ENCODE results near the gene TECPR1. TPM values are rescaled to one million over a fixed set of nuclear protein-coding genes. Genes with fewer than 3 reads are reported as not detected.

The TECPR1 gene
- total RNA-seq, 4 donors from 2014 or later = 19.6 to 61.8 (median 26.3) TPM

DNA sequence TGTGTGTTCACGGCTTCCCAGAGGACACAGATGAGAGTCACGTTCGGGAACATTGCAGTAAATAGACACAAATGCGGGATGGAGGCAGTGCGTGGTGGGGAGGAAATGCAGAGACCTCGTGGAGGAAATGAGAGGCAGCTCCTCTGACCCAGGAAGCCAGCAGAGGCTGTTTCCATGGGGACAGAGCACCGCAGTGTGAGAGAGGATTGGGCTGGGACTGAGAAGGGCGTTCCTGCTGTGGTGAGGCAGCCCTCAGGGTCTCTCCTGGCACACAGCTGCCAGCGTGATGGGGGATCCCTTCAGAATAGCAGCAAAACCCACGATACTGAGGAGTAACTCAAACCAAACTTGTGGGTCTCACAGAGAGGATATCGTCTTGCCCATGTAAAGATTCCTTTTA lies 62.5 kb downstream of the TECPR1 start:
- H3K4me3 ChIP-seq (replicated peaks in 1 of 3) = no peak overlapping the region
- intact Hi-C loops (cut with DNase I) = no loop called here
- H3K36me3 ChIP-seq = peaks cover 22 to 24% of the 10 kb centered on the region in 2 donors
- 93 to 94% methylated on average over 11 of the region's 11 CpGs for WGBS, 2 donors
- no peak for TF ChIP-seq POLR2A (IDR thresholded peaks at IDR 0.05)
- TF ChIP-seq, protein P1, sequence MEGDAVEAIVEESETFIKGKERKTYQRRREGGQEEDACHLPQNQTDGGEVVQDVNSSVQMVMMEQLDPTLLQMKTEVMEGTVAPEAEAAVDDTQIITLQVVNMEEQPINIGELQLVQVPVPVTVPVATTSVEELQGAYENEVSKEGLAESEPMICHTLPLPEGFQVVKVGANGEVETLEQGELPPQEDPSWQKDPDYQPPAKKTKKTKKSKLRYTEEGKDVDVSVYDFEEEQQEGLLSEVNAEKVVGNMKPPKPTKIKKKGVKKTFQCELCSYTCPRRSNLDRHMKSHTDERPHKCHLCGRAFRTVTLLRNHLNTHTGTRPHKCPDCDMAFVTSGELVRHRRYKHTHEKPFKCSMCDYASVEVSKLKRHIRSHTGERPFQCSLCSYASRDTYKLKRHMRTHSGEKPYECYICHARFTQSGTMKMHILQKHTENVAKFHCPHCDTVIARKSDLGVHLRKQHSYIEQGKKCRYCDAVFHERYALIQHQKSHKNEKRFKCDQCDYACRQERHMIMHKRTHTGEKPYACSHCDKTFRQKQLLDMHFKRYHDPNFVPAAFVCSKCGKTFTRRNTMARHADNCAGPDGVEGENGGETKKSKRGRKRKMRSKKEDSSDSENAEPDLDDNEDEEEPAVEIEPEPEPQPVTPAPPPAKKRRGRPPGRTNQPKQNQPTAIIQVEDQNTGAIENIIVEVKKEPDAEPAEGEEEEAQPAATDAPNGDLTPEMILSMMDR (IDR thresholded peaks at IDR 0.05) = no peak
- H3K27ac ChIP-seq = no peak overlapping the region
- no peaks in the 10 kb centered on the region for H3K4me1 ChIP-seq
- DNase-seq = no peak
- H3K27me3 ChIP-seq = no peaks in the 10 kb centered on the region
- no peaks in the 10 kb centered on the region for H3K9me3 ChIP-seq

GRCh38 chr7:98187138-98187502 lies 64.9 kb downstream of the TECPR1 start:
- Histone ChIP-seq H3K4me1 (no peaks in the 10 kb centered on the region), H3K4me3 (replicated peaks in 1 of 3) (no peak overlapping the region), H3K27ac (no peak overlapping the region), H3K36me3 (peaks cover under 1 to 9% of the 10 kb centered on the region in 2 donors), H3K9me3 (no peaks in the 10 kb centered on the region), H3K27me3 (no peaks in the 10 kb centered on the region)
- no peak for DNase-seq
- WGBS, 2 donors = 65 to 79% methylated on average over 1 of the region's 1 CpG
- intact Hi-C loops (cut with DNase I) = no loop called here
- TF ChIP-seq POLR2A (IDR thresholded peaks at IDR 0.05) = no peak
- TF ChIP-seq, protein P1 (IDR thresholded peaks at IDR 0.05) = no peak

- intact Hi-C loops (cut with DNase I) = no loop called here
- TF ChIP-seq, protein P1 (IDR thresholded peaks at IDR 0.05) = no peak
- TF ChIP-seq POLR2A (IDR thresholded peaks at IDR 0.05) = no peak
- DNase-seq = no peak
- no peaks in the 10 kb centered on the region for H3K27me3 ChIP-seq
- no peaks in the 10 kb centered on the region for H3K9me3 ChIP-seq
- H3K4me1 ChIP-seq = no peaks in the 10 kb centered on the region
- 74 to 85% methylated on average over 9 of the region's 9 CpGs for WGBS, 2 donors
- H3K4me3 ChIP-seq (replicated peaks in 1 of 3) = no peak overlapping the region
- peaks cover 0 to 4% of the 10 kb centered on the region in 2 donors for H3K36me3 ChIP-seq
- no peak overlapping the region for H3K27ac ChIP-seq
Measured at GRCh38 chr7:98186452-98187137, 65.4 kb downstream of the TECPR1 start.

DNA sequence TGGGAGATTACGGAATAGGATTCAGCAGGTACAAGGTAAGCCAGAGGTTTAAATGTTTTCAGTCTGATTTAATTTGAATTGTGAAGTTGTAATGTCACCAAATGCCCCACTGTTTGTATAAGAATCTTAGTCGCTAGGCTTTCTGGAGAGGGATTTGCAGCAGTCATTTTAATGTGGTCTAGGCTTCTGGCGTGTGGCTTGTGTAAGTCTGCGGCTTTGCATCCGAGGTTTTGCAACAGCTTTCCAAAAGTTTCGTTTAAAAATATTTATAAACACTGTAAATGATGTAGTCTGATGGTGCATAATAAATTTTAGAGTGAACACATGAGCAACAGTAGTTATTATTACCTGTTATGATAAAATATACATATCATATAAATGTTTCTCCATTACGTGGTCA lies 66.9 kb downstream of the TECPR1 start:
- intact Hi-C loops (cut with DNase I) = no loop called here
- TF ChIP-seq, protein P1 (IDR thresholded peaks at IDR 0.05) = no peak
- TF ChIP-seq POLR2A (IDR thresholded peaks at IDR 0.05) = no peak
- Histone ChIP-seq H3K4me3 (replicated peaks in 1 of 3) (no peak overlapping the region), H3K4me1 (peaks cover 0 to 7% of the 10 kb centered on the region in 2 donors), H3K36me3 (peaks cover 0 to 4% of the 10 kb centered on the region in 2 donors), H3K27ac (no peak overlapping the region), H3K27me3 (no peaks in the 10 kb centered on the region), H3K9me3 (no peaks in the 10 kb centered on the region)
- 90 to 93% methylated on average over 7 of the region's 7 CpGs for WGBS, 2 donors
- no peak for DNase-seq

DNA sequence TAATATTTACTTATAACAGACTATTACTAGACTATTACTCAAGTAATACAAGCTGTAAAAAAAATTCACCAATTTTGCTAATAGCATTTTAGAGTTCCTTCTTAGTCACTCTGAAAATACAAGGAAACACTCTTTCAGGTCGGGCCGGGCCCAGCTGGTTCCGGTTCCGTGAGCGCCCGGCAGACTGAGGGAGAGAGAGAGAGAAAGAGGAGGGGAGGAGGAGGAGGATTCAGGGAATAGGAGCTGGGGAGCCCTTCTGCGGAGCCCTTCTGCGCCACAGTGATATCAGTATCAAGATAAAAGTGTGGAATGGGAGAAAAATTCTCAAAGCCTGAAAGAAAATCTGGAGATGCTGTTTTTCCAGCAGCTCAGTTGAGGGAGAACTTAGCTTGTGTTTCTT lies 71.3 kb downstream of the TECPR1 start:
- Histone ChIP-seq H3K36me3 (no peaks in the 10 kb centered on the region), H3K4me3 (replicated peaks in 1 of 3) (no peak overlapping the region), H3K9me3 (no peaks in the 10 kb centered on the region), H3K27me3 (no peaks in the 10 kb centered on the region), H3K27ac (peak overlapping the region; percentile 32 to 94 (median 70)), H3K4me1 (peaks cover 19 to 26% of the 10 kb centered on the region in 2 donors)
- intact Hi-C loops (cut with DNase I) = no loop called here
- DNase-seq = peak; percentile 58 to 63
- TF ChIP-seq, protein P1 (IDR thresholded peaks at IDR 0.05) = no peak
- no peak for TF ChIP-seq POLR2A (IDR thresholded peaks at IDR 0.05)
- WGBS, 2 donors = 41 to 55% methylated on average over 8 of the region's 8 CpGs
